Endothelial cell of umbilical vein (primary cell): ENCODE results near the gene ZBTB20. TPM values are rescaled to one million over a fixed set of nuclear protein-coding genes. Genes with fewer than 3 reads are reported as not detected.

Source experiments
- BruUV-seq: library from RNA; stranded (reverse); fragments of 400-500 nt; replicated peaks from 2 replicates; lab custom pipeline; 2021; lab: Mats Ljungman, UMichigan
- CTCF ChIA-PET: fragments of 300-600, 350-600 bp; sonication (Branson Sonifier 250); formaldehyde crosslinking; loops from one replicate; lab custom pipeline; 2021; ENCODE audit warnings: antibody characterized with exemption, inconsistent platforms; lab: Charles Lee
- POLR2A ChIA-PET: fragments of 300-600, 350-600 bp; sonication (Branson Sonifier 250); formaldehyde crosslinking; loops from one replicate; lab custom pipeline; 2021; ENCODE audit warnings: antibody characterized with exemption, inconsistent platforms; lab: Charles Lee
- DNase-seq: peaks from one replicate; pipeline ENCODE4 v3.0.0-alpha.2; 2011; ENCODE audit warnings: low read depth, low spot score
- FAIRE-seq: peaks from 2 replicates; lab custom pipeline; 2011; peaks lifted over from hg19 to GRCh38; lab: Jason Lieb, UNC
- H2AFZ ChIP-seq: 2 replicates; pipeline ENCODE4 v1.6.0; 2012; ENCODE audit warnings: low read depth, low read length, control low read depth, inconsistent platforms
- H3K27ac ChIP-seq: 2 replicates; pipeline ENCODE4 v1.5.1; 2011; ENCODE audit warnings: low read depth, mild to moderate bottlenecking, control low read depth, low read length, moderate library complexity; ENCODE audit not compliant: insufficient read depth
- H3K27me3 ChIP-seq, 2 experiments: 2 replicates each; pipeline versions ENCODE4 v1.6.0 to v1.6.1; 2011; ENCODE audit warnings: low read length in 2 of 2, mixed read lengths in 1 of 2; ENCODE audit not compliant: control insufficient read depth in 2 of 2, insufficient read depth in 2 of 2
- H3K36me3 ChIP-seq, 2 experiments: 2 replicates in 1 of 2; 3 replicates in 1 of 2; pipeline ENCODE4 v1.5.1; 2011; ENCODE audit warnings: low read length in 2 of 2, mild to moderate bottlenecking in 1 of 2, moderate library complexity in 1 of 2; ENCODE audit not compliant: control insufficient read depth in 2 of 2, insufficient read depth in 2 of 2; ENCODE audit errors: extremely low read depth in 1 of 2
- H3K4me1 ChIP-seq: 3 replicates; pipeline ENCODE4 v1.5.1; 2011; ENCODE audit warnings: mild to moderate bottlenecking, low read length; ENCODE audit not compliant: control insufficient read depth, insufficient read depth; ENCODE audit errors: extremely low read depth
- H3K4me2 ChIP-seq: 2 replicates; pipeline ENCODE4 v1.6.1; 2011; ENCODE audit warnings: low read length, control low read depth, mixed read lengths; ENCODE audit not compliant: insufficient read depth
- H3K4me3 ChIP-seq, 3 experiments: fragments of 200-600 bp in 1 of 3; sonication (generic), shearing (Covaris generic) in 1 of 3; replicated peaks in 1 of 3; 2 replicates each; pipeline ENCODE4 v1.5.1; 2011 to 2016; ENCODE audit warnings: control low read depth in 3 of 3, low read length in 3 of 3, mild to moderate bottlenecking in 2 of 3, inconsistent platforms in 1 of 3, low read depth in 1 of 3, moderate library complexity in 1 of 3; ENCODE audit not compliant: insufficient read depth in 1 of 3
- H3K79me2 ChIP-seq: 2 replicates; pipeline ENCODE4 v1.6.0; 2012; ENCODE audit warnings: low read length, inconsistent platforms; ENCODE audit not compliant: control insufficient read depth, insufficient read depth
- H3K9ac ChIP-seq: replicated peaks from 2 replicates; pipeline ENCODE3; 2011; ENCODE audit warnings: low read length, control low read depth; ENCODE audit not compliant: insufficient read depth; ENCODE audit errors: extremely low read depth
- H3K9me1 ChIP-seq: replicated peaks from 3 replicates; pipeline ENCODE4 v1.6.0; 2011; ENCODE audit warnings: mild to moderate bottlenecking, low read length; ENCODE audit not compliant: control insufficient read depth, insufficient read depth; ENCODE audit errors: extremely low read depth
- H3K9me3 ChIP-seq: replicated peaks from 2 replicates; pipeline ENCODE4 v1.5.1; 2012; ENCODE audit warnings: low read length, inconsistent platforms; ENCODE audit not compliant: control insufficient read depth, insufficient read depth
- H4K20me1 ChIP-seq: replicated peaks from 2 replicates; pipeline ENCODE3; 2011; ENCODE audit warnings: mild to moderate bottlenecking, low read length; ENCODE audit not compliant: control insufficient read depth, insufficient read depth; ENCODE audit errors: extremely low read depth
- EZH2 ChIP-seq: IDR thresholded peaks from 2 replicates; pipeline ENCODE4 v1.6.1; 2012; ENCODE audit warnings: borderline replicate concordance, low read depth, mild to moderate bottlenecking, moderate library complexity, low read length, inconsistent platforms; ENCODE audit not compliant: severe bottlenecking
- FOS ChIP-seq: IDR thresholded peaks from 2 replicates; pipeline ENCODE4 v1.6.1; 2011; ENCODE audit warnings: mild to moderate bottlenecking, low read length, moderate library complexity, borderline replicate concordance; ENCODE audit not compliant: insufficient read depth
- GATA2 ChIP-seq: IDR thresholded peaks from 2 replicates; pipeline ENCODE4 v1.7.0; 2011; ENCODE audit warnings: low read depth, mild to moderate bottlenecking, moderate library complexity, mixed read lengths, low read length; ENCODE audit not compliant: insufficient read length, insufficient read depth
- JUN ChIP-seq: IDR thresholded peaks from 2 replicates; pipeline ENCODE4 v1.6.1; 2011; ENCODE audit warnings: borderline replicate concordance, low read depth; ENCODE audit not compliant: insufficient read length, insufficient read depth
- MYC ChIP-seq: IDR thresholded peaks from one replicate; pipeline ENCODE4 v1.6.1; 2011; ENCODE audit warnings: mild to moderate bottlenecking, low read depth, low read length
- POLR2A ChIP-seq: IDR thresholded peaks from 2 replicates; pipeline ENCODE4 v1.6.1; 2012; ENCODE audit warnings: low read depth, mild to moderate bottlenecking, control low read depth, low read length
- POLR2AphosphoS5 ChIP-seq: IDR thresholded peaks from 2 replicates; pipeline ENCODE4 v1.6.1; 2012; ENCODE audit warnings: low read depth, mild to moderate bottlenecking, control low read depth, low read length, moderate library complexity; ENCODE audit not compliant: insufficient read depth
- dilution Hi-C: fragments of 300-500 bp; cut with MboI; formaldehyde crosslinking; loops from one replicate; pipeline ENCODE4 v1.15.0; 2019; ENCODE audit warnings: low sequenced_read_pairs; ENCODE audit not compliant: extremely low pct_ligation_motif_present
- intact Hi-C: fragments of 100-400 bp; cut with micrococcal nuclease; formaldehyde crosslinking; loops from one replicate; pipeline ENCODE4 v1.10.0; 2022
- polyA plus RNA-seq, 4 experiments: library from polyadenylated mRNA; depleted of rRNA in 3 of 4; stranded (reverse) in 3 of 4; unstranded in 1 of 4; fragments of >200 nt; gene quantifications; 2 replicates each; pipeline versions ENCODE4 v1.2.1 to v1.2.3, GENCODE V29; 2011 to 2012; ENCODE audit warnings: missing spikeins in 1 of 4
- total RNA-seq: library from RNA; stranded (reverse); gene quantifications from 2 replicates; pipeline ENCODE4 v1.2.3, GENCODE V29; 2021
- TF ChIP-seq, protein P1 (sequence below): IDR thresholded peaks from 2 replicates; pipeline ENCODE4 v1.6.1; 2011; ENCODE audit not compliant: insufficient read depth, insufficient read length
- TF ChIP-seq, protein P2 (sequence below), 2 donors: IDR thresholded peaks; 1 replicate in 1 of 2; 2 replicates in 1 of 2; pipeline ENCODE4 v1.5.1; 2011; ENCODE audit warnings: low read length in 2 of 2, mild to moderate bottlenecking in 2 of 2, moderate library complexity in 2 of 2, control low read depth in 1 of 2, inconsistent platforms in 1 of 2, low read depth in 1 of 2; ENCODE audit not compliant: insufficient read depth in 1 of 2; ENCODE audit errors: extremely low read depth in 1 of 2

The ZBTB20 gene
- total and polyA plus RNA-seq, 2 donors (not counting 3 experiments of a cell fraction or from before 2014, with no cell fraction given), result 2.1 to 20.5 TPM

DNA sequence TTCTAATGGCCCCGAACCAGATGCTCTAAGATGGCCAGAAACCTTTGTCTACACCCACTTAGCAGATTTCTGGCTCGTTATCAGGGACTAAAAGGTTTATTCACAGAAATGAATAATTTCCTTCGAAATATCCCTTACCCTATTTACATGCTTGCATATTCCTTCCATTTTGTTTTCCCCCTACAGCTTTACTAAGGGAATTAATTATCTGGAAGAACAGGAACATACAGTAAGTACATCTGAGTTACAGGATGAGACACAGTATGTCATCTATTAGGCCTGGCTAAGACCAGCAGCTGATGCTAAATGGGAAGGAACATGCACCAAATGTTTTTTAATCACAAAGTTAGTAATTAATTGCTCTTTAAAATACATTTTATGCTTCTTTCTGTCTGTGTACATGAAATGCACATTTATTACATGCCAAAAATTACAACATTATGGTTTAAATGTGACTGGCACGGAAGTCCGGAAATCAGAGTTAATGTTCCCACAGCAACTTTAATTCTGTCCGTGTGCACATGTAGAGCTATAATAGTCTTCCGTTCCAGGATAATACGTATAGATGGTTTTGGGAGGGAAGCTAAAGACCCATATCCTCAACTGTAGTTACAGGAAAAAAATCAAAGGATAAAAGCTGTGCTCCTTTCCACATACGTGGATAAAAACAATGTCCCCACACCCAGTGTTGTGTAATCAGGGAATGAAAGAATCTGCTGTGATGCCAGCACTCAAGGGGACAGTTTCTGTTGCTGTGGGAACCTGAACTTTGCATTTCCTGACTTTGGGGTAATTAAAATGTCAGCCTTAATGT, 771.3 kb downstream of the ZBTB20 start:
- Histone ChIP-seq H3K9ac (no peak overlapping the region), H2AFZ (no peak overlapping the region), H3K4me2 (no peak overlapping the region), H3K79me2 (no peaks in the 10 kb centered on the region), H3K4me1 (no peaks in the 10 kb centered on the region), H3K27me3 (no peaks in the 10 kb centered on the region), H3K4me3 (no peak overlapping the region), H4K20me1 (no peaks in the 10 kb centered on the region), H3K36me3 (peaks cover 0 to 3% of the 10 kb centered on the region in 2 experiments), H3K9me1 (no peaks in the 10 kb centered on the region), H3K27ac (no peak overlapping the region), H3K9me3 (no peaks in the 10 kb centered on the region)
- BruUV-seq, result no TSS peak
- intact Hi-C loops (no loop called here), dilution Hi-C loops (no loop called here)
- FAIRE-seq (no peak), DNase-seq (no peak)
- ChIA-PET POLR2A (no interaction called here), CTCF (interaction anchor here (1.2 to 2.9 kb wide), 2 partner anchors 12 to 43 kb away, joined by 5 to 7 read pairs; no protein-coding TSS in a partner anchor)
- TF ChIP-seq JUN, result no peak

DNA sequence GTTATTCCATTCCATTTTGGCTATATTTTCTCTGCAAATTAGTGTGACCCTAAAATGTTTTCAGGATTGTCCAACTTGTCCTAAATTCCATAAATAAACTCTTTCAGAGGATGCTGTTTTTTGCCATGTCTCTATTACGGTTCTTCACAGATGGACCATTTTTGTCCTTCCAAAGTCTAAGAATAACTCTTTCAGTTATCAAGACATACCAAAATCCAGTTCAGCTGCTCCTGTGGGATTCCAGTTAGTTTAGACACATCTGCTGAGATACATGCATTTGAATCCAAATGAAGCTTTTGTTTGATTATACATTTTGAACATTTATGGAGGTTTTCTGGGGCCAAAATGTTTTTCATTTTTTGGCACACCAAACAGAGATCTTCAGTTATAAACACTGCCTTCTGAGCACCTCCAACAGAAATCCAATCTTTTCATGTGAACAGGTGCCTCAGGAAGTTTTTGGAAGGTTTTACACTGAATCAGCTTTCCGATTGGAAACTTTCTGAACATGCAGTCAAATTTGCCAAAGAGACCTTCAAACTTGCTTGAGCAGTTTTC, 772.6 kb downstream of the ZBTB20 start:
- Histone ChIP-seq H3K27me3 (no peaks in the 10 kb centered on the region), H3K9me3 (no peaks in the 10 kb centered on the region), H3K4me3 (no peak overlapping the region), H3K4me1 (no peaks in the 10 kb centered on the region), H3K79me2 (no peaks in the 10 kb centered on the region), H4K20me1 (no peaks in the 10 kb centered on the region), H3K36me3 (no peaks in the 10 kb centered on the region), H3K9me1 (no peaks in the 10 kb centered on the region), H3K27ac (no peak overlapping the region), H3K4me2 (no peak overlapping the region), H3K9ac (no peak overlapping the region), H2AFZ (no peak overlapping the region)
- TF ChIP-seq, protein P1, sequence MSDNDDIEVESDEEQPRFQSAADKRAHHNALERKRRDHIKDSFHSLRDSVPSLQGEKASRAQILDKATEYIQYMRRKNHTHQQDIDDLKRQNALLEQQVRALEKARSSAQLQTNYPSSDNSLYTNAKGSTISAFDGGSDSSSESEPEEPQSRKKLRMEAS, result no peak
- TF ChIP-seq, protein P2, sequence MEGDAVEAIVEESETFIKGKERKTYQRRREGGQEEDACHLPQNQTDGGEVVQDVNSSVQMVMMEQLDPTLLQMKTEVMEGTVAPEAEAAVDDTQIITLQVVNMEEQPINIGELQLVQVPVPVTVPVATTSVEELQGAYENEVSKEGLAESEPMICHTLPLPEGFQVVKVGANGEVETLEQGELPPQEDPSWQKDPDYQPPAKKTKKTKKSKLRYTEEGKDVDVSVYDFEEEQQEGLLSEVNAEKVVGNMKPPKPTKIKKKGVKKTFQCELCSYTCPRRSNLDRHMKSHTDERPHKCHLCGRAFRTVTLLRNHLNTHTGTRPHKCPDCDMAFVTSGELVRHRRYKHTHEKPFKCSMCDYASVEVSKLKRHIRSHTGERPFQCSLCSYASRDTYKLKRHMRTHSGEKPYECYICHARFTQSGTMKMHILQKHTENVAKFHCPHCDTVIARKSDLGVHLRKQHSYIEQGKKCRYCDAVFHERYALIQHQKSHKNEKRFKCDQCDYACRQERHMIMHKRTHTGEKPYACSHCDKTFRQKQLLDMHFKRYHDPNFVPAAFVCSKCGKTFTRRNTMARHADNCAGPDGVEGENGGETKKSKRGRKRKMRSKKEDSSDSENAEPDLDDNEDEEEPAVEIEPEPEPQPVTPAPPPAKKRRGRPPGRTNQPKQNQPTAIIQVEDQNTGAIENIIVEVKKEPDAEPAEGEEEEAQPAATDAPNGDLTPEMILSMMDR (IDR thresholded peaks at IDR 0.05; ENCODE audit: extremely low read depth in 1 of 2, insufficient read depth in 1 of 2, low read depth in 1 of 2, low read length in 2 of 2), result no peak
- no peak for TF ChIP-seq POLR2A
- no peak for TF ChIP-seq JUN
- TF ChIP-seq FOS, result no peak
- TF ChIP-seq POLR2AphosphoS5, result no peak
- no peak for TF ChIP-seq MYC
- no peak for TF ChIP-seq GATA2
- no peak for TF ChIP-seq EZH2
- FAIRE-seq (no peak), DNase-seq (no peak)
- dilution Hi-C loops (no loop called here), intact Hi-C loops (no loop called here)
- ChIA-PET CTCF (interaction anchor here (1.2 to 2.9 kb wide), 2 partner anchors 11 to 44 kb away, joined by 5 to 7 read pairs; no protein-coding TSS in a partner anchor), POLR2A (no interaction called here)
- no TSS peak for BruUV-seq
